HCT116 (cell line): Measurements from ENCODE around the gene GALP. TPM values are rescaled to one million over a fixed set of nuclear protein-coding genes. Genes with fewer than 3 reads are reported as not detected.

ENCODE experiments used
- ATAC-seq: fragments of 200-7000 bp; cut with Tn5 transposase; 2 replicates; pipeline ENCODE4 v1.9.1; 2020; ENCODE audit warnings: mild to moderate bottlenecking, moderate library complexity
- BruUV-seq: library from RNA; stranded (reverse); fragments of 400-500 nt; replicated peaks from 2 replicates; lab custom pipeline; 2021; lab: Mats Ljungman, UMichigan
- CTCF ChIA-PET: fragments of 300-600 bp; sonication (Branson Sonifier 250); formaldehyde crosslinking; loops from one replicate; lab custom pipeline; 2021; ENCODE audit warnings: antibody characterized with exemption; lab: Charles Lee
- POLR2A ChIA-PET: fragments of 300-600, 350-600 bp; sonication (Branson Sonifier 250); formaldehyde crosslinking; loops from one replicate; lab custom pipeline; 2021; ENCODE audit warnings: antibody characterized with exemption; lab: Charles Lee
- RAD21 ChIA-PET, 2 experiments: fragments of 300-600 bp; sonication (Branson Sonifier 250); formaldehyde crosslinking; loops; one replicate each; lab custom pipeline; 2023; ENCODE audit warnings: low total read pairs in 2 of 2; ENCODE audit not compliant: uncharacterized antibody in 2 of 2, unreplicated experiment in 2 of 2, low non-redundant PET in 1 of 2; lab: Charles Lee
- DNase-seq: peaks from one replicate; pipeline ENCODE4 v3.0.0-alpha.2; 2010; ENCODE audit warnings: low read depth, low spot score
- H2AFZ ChIP-seq: fragments of 200-600 bp; shearing (Covaris generic), sonication (generic); 2 replicates; pipeline ENCODE4 v1.6.1; 2017; ENCODE audit warnings: low read depth, mixed run types, mixed read lengths, antibody characterized with exemption, low read length; ENCODE audit not compliant: poor library complexity, severe bottlenecking
- H3K27ac ChIP-seq: 2 replicates; pipeline ENCODE4 v1.5.1; 2012; ENCODE audit warnings: low read depth, low read length
- H3K27me3 ChIP-seq: fragments of 200-600 bp; sonication (generic); 2 replicates; pipeline ENCODE4 v1.6.1; 2016; ENCODE audit warnings: mixed run types, low read length, mixed read lengths; ENCODE audit not compliant: insufficient read depth
- H3K36me3 ChIP-seq, 2 experiments: fragments of 200-500 bp in 1 of 2; fragments of 200-600 bp in 1 of 2; sonication (Bioruptor generic) in 1 of 2; sonication (generic) in 1 of 2; 2 replicates each; pipeline versions ENCODE4 v1.5.1 to v1.6.1; 2014 to 2016; ENCODE audit warnings: low read length in 2 of 2, inconsistent platforms in 1 of 2, mixed read lengths in 1 of 2, mixed run types in 1 of 2; ENCODE audit not compliant: insufficient read depth in 2 of 2, control insufficient read depth in 1 of 2
- H3K4me1 ChIP-seq, 2 experiments: fragments of 200-600 bp in 1 of 2; sonication (generic) in 1 of 2; 2 replicates each; pipeline versions ENCODE4 v1.5.1 to v1.6.1; 2012 to 2017; ENCODE audit warnings: low read length in 2 of 2, inconsistent platforms in 1 of 2, mild to moderate bottlenecking in 1 of 2, mixed read lengths in 1 of 2, mixed run types in 1 of 2, moderate library complexity in 1 of 2; ENCODE audit not compliant: insufficient read depth in 2 of 2, control insufficient read depth in 1 of 2
- H3K4me2 ChIP-seq: fragments of 200-600 bp; sonication (generic); 2 replicates; pipeline ENCODE4 v1.6.1; 2017; ENCODE audit warnings: mixed run types, low read length, mixed read lengths
- H3K4me3 ChIP-seq, 2 experiments: fragments of 200-600 bp in 1 of 2; sonication (generic) in 1 of 2; replicated peaks in 1 of 2; 2 replicates each; pipeline ENCODE4 v1.5.1; 2011 to 2016; ENCODE audit warnings: low read length in 2 of 2, control low read depth in 1 of 2, low read depth in 1 of 2, mild to moderate bottlenecking in 1 of 2, mixed read lengths in 1 of 2, mixed run types in 1 of 2
- H3K79me2 ChIP-seq: fragments of 200-600 bp; sonication (generic); 2 replicates; pipeline ENCODE4 v1.6.1; 2017; ENCODE audit warnings: mild to moderate bottlenecking, mixed run types, low read length, moderate library complexity, mixed read lengths; ENCODE audit not compliant: insufficient read depth
- H3K9ac ChIP-seq: fragments of 200-600 bp; sonication (generic); 2 replicates; pipeline ENCODE4 v1.6.1; 2016; ENCODE audit warnings: low read length, mixed read lengths
- H3K9me2 ChIP-seq: fragments of 200-600 bp; sonication (generic), shearing (Covaris generic); 2 replicates; pipeline ENCODE4 v1.6.1; 2017; ENCODE audit warnings: mixed run types, mild to moderate bottlenecking, moderate library complexity; ENCODE audit not compliant: insufficient read depth
- H3K9me3 ChIP-seq, 2 experiments: fragments of 200-500 bp in 1 of 2; fragments of 200-600 bp in 1 of 2; sonication (Bioruptor generic) in 1 of 2; sonication (generic) in 1 of 2; 2 replicates each; pipeline ENCODE4 v1.6.1; 2014 to 2017; ENCODE audit warnings: low read length in 2 of 2, mixed read lengths in 2 of 2, inconsistent platforms in 1 of 2, low read depth in 1 of 2, mild to moderate bottlenecking in 1 of 2, mixed run types in 1 of 2, moderate library complexity in 1 of 2; ENCODE audit not compliant: control insufficient read depth in 1 of 2, insufficient read depth in 1 of 2
- H4K20me1 ChIP-seq: fragments of 200-600 bp; sonication (generic), shearing (Covaris generic); 2 replicates; pipeline ENCODE4 v1.6.1; 2017; ENCODE audit warnings: mixed run types, mild to moderate bottlenecking, moderate library complexity; ENCODE audit not compliant: insufficient read depth
- CBX3 ChIP-seq: IDR thresholded peaks from 2 replicates; pipeline ENCODE4 v1.6.1; 2012; ENCODE audit warnings: low read depth
- CTCF ChIP-seq, 3 experiments: fragments of 200-600 bp in 1 of 3; sonication (generic) in 1 of 3; IDR thresholded peaks in 2 of 3; conservative IDR thresholded peaks in 1 of 3; 2 replicates each; pipeline ENCODE4 v1.5.1; 2012 to 2017; ENCODE audit warnings: low read depth in 2 of 3, low read length in 2 of 3, antibody characterized with exemption in 1 of 3, borderline replicate concordance in 1 of 3, control low read depth in 1 of 3, mild to moderate bottlenecking in 1 of 3, mixed read lengths in 1 of 3, mixed run types in 1 of 3, moderate library complexity in 1 of 3; ENCODE audit not compliant: insufficient read depth in 1 of 3
- EGR1 ChIP-seq: IDR thresholded peaks from 2 replicates; pipeline ENCODE4 v1.6.1; 2012; ENCODE audit warnings: low read depth
- ELF1 ChIP-seq: IDR thresholded peaks from 2 replicates; pipeline ENCODE4 v1.6.1; 2012; ENCODE audit warnings: low read depth, borderline replicate concordance
- EZH2 ChIP-seq: fragments of 200-600 bp; sonication (generic); IDR thresholded peaks from 2 replicates; pipeline ENCODE4 v1.6.1; 2017; ENCODE audit warnings: antibody characterized with exemption, mixed run types
- EZH2phosphoT487 ChIP-seq: fragments of 200-600 bp; IDR thresholded peaks from 2 replicates; pipeline ENCODE4 v1.6.1; 2018; ENCODE audit warnings: antibody characterized with exemption, borderline replicate concordance
- FOSL1 ChIP-seq: IDR thresholded peaks from 2 replicates; pipeline ENCODE4 v1.6.1; 2012; ENCODE audit warnings: low read depth
- JUND ChIP-seq: IDR thresholded peaks from 2 replicates; pipeline ENCODE4 v1.6.1; 2012
- POLR2A ChIP-seq: IDR thresholded peaks from 2 replicates; pipeline ENCODE4 v1.7.0; 2011; ENCODE audit warnings: borderline replicate concordance; ENCODE audit not compliant: insufficient read depth, insufficient read length; ENCODE audit errors: extremely low read depth
- RAD21 ChIP-seq: IDR thresholded peaks from 2 replicates; pipeline ENCODE4 v1.6.1; 2012; ENCODE audit warnings: low read depth, mild to moderate bottlenecking
- SIN3A ChIP-seq: IDR thresholded peaks from 2 replicates; pipeline ENCODE4 v1.6.1; 2012; ENCODE audit warnings: low read depth
- SP1 ChIP-seq: IDR thresholded peaks from 2 replicates; pipeline ENCODE4 v1.6.1; 2012; ENCODE audit warnings: low read depth
- ZBTB33 ChIP-seq: IDR thresholded peaks from 2 replicates; pipeline ENCODE4 v1.6.1; 2011; ENCODE audit warnings: mild to moderate bottlenecking, low read length, moderate library complexity; ENCODE audit not compliant: insufficient replicate concordance; ENCODE audit errors: extremely low read depth
- ZFX ChIP-seq: fragments of 450-650 bp; IDR thresholded peaks from 2 replicates; pipeline ENCODE4 v1.6.1; 2017
- ZNF274 ChIP-seq: fragments of 200-500 bp; sonication (Bioruptor generic); IDR thresholded peaks from 2 replicates; pipeline ENCODE4 v1.6.1; 2014; ENCODE audit warnings: mild to moderate bottlenecking, low read depth, low read length, inconsistent platforms
- intact Hi-C: fragments of 100-400 bp; cut with micrococcal nuclease; formaldehyde crosslinking; loops from 2 replicates; pipeline ENCODE4 v1.10.0; 2022
- total RNA-seq: library from RNA; stranded (reverse); gene quantifications from one replicate; pipeline ENCODE4 v1.2.1, GENCODE V29; 2021; ENCODE audit not compliant: unreplicated experiment

Gene GALP
- total RNA-seq, 1 experiment from 2014 or later, result not detected

- no peak for TF ChIP-seq CTCF (IDR thresholded peaks at IDR 0.05 in 2 of 3, conservative IDR thresholded peaks at IDR 0.05 in 1 of 3; ENCODE audit: borderline replicate concordance in 1 of 3, insufficient read depth in 1 of 3, low read depth in 2 of 3, low read length in 2 of 3)
- no peak for TF ChIP-seq EZH2
- TF ChIP-seq ZNF274, result no peak
- TF ChIP-seq RAD21, result no peak
- TF ChIP-seq ZBTB33, result no peak
- no peak for TF ChIP-seq ZFX
- no peak for TF ChIP-seq SP1
Measured at GRCh38 chr19:56170261-56170660, 5.5 kb upstream of the GALP start (continued).

- Histone ChIP-seq H3K79me2 (no peaks in the 10 kb centered on the region), H3K36me3 (no peaks in the 10 kb centered on the region), H3K4me2 (no peak overlapping the region), H4K20me1 (no peaks in the 10 kb centered on the region), H3K27me3 (no peaks in the 10 kb centered on the region), H2AFZ (no peak overlapping the region), H3K27ac (no peak overlapping the region), H3K9me2 (no peaks in the 10 kb centered on the region), H3K4me3 (no peak overlapping the region), H3K9me3 (no peaks in the 10 kb centered on the region), H3K4me1 (no peaks in the 10 kb centered on the region), H3K9ac (no peak overlapping the region)
- TF ChIP-seq CBX3, result no peak
- no peak for TF ChIP-seq ELF1
- no peak for TF ChIP-seq CTCF (IDR thresholded peaks at IDR 0.05 in 2 of 3, conservative IDR thresholded peaks at IDR 0.05 in 1 of 3; ENCODE audit: borderline replicate concordance in 1 of 3, insufficient read depth in 1 of 3, low read depth in 2 of 3, low read length in 2 of 3)
- no peak for TF ChIP-seq ZFX
- TF ChIP-seq EZH2phosphoT487, result no peak
- TF ChIP-seq SIN3A, result no peak
- TF ChIP-seq EZH2, result no peak
- no peak for TF ChIP-seq EGR1
- TF ChIP-seq FOSL1, result no peak
- TF ChIP-seq POLR2A, result no peak
- no peak for TF ChIP-seq JUND
- TF ChIP-seq ZBTB33, result no peak
- RAD21 ChIA-PET, result no interaction called here
- intact Hi-C loops, result no loop called here
- ATAC-seq (no peak), DNase-seq (no peak)
- CTCF ChIA-PET, result interaction anchor here (1.9 kb wide), 1 partner anchor 108 kb away, joined by 4 read pairs; no protein-coding TSS in a partner anchor
- BruUV-seq, result no TSS peak
- POLR2A ChIA-PET, result no interaction called here
Measured at GRCh38 chr19:56174086-56174485, 1.7 kb upstream of the GALP start.
